ENCODE measurements around the gene ZDHHC1.

ZDHHC1 gene

DNA sequence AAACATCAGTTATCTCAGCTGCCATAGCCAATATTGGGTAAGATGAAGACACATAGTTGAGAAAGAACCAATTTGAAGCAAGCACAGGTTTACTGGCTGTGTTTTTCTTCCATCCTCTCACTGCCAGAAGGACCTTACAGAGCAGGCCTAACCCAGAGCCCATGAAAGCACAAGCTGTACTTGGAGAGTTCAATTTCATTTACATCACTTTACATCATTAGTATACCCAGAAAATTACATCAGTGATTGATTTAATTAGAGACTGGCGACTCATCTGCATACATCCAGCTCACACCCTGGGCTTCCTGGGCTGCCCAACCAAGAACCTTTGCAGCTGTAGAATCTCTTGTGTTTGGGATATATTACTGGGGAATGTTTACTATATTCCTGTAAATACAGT, 66.0 kb downstream of the ZDHHC1 start:
- DNase-seq = no peak

DNA sequence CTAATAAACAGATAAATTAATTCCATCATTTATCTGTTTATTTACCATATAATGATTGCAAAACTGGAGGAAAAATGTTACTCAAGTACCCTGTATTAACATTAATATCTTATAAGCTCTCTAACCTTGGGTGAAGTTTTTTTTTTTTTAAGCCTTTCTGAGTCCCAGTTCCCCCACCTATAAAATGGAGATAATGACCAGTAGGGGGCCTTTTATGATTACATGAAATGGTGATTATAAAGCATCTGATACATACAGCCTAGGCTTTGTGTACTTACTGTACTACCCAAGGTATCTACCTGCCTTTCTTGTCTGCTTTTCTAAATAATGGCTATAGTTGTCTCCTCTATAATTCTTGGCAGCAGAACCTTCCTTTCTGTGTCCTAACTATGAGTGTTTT, 67.1 kb downstream of the ZDHHC1 start:
- DNase-seq = no peak

DNA sequence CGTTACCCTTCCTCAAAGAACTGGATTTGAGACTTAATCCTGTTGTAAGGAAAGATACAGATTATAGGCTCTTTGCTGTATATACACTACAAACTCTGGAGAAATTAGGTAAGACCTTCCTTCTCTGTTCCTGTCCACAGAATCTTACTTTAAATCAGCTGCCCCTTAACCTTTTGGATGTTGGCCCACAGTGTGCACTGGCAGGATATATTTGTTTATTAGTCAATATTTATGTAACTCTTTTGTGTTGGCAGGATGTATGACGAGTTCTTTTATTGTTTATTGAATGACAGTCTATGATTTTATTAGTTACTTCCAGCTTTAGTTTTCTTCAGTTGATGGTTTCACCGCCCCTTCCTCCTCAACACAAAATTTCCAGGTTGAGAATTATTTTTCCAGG, 69.9 kb downstream of the ZDHHC1 start:
- no peak for DNase-seq

DNA sequence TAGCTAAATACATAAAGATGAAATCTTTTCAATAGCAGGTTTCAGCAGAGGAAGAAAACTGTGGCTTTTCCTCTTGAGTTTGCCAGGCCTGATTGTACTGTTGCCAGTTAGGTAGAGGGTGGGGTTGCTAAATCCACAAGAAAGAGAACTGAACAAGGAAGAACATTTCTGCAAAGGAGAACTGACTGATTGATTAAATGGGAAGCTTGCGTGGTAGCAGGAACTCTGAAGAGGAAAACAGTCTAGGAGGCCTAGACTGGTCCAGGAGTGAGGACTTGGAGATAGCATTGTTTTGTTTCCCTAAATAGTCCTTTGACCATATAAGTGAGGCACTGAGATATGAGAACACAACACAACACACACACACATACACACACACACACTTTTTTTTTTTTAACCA, 70.9 kb downstream of the ZDHHC1 start:
- no peak for DNase-seq

Data from effector CD4-positive, alpha-beta T cell (primary cell).